H9 (cell line): Measurements from ENCODE around the gene SCAF11. TPM values are rescaled to one million over a fixed set of nuclear protein-coding genes. Genes with fewer than 3 reads are reported as not detected.

Experiments used
- DNase-seq: peaks from one replicate; pipeline ENCODE4 v3.0.0-alpha.2; 2017
- H2AFZ ChIP-seq: one replicate; pipeline ENCODE4 v1.6.1; 2013; ENCODE audit warnings: mild to moderate bottlenecking, low read length, control low read depth, moderate library complexity
- H2AK5ac ChIP-seq: 2 replicates; pipeline ENCODE4 v1.6.1; 2013; ENCODE audit warnings: low read length, control low read depth, mixed read lengths; ENCODE audit not compliant: insufficient read length
- H2BK120ac ChIP-seq: one replicate; pipeline ENCODE4 v1.6.1; 2013; ENCODE audit warnings: low read depth, mild to moderate bottlenecking, low read length, control low read depth, inconsistent platforms; ENCODE audit not compliant: poor library complexity, severe bottlenecking
- H2BK12ac ChIP-seq: 2 replicates; pipeline ENCODE4 v1.6.1; 2013; ENCODE audit warnings: low read length, control low read depth, mixed read lengths, low read depth; ENCODE audit not compliant: insufficient read length
- H2BK15ac ChIP-seq: 2 replicates; pipeline ENCODE4 v1.6.1; 2013; ENCODE audit warnings: low read depth, low read length, control low read depth
- H2BK20ac ChIP-seq: one replicate; pipeline ENCODE4 v1.6.1; 2013; ENCODE audit warnings: low read depth, mild to moderate bottlenecking, low read length, control low read depth, inconsistent platforms; ENCODE audit not compliant: poor library complexity, severe bottlenecking
- H2BK5ac ChIP-seq: 2 replicates; pipeline ENCODE4 v1.6.1; 2013; ENCODE audit warnings: low read length, control low read depth, mixed read lengths; ENCODE audit not compliant: insufficient read length
- H3K14ac ChIP-seq: 2 replicates; pipeline ENCODE4 v1.6.1; 2013; ENCODE audit warnings: low read length, control low read depth; ENCODE audit not compliant: insufficient read depth
- H3K18ac ChIP-seq: 2 replicates; pipeline ENCODE4 v1.6.1; 2013; ENCODE audit warnings: low read depth, mild to moderate bottlenecking, mixed read lengths, low read length, control low read depth; ENCODE audit not compliant: insufficient read length
- H3K23ac ChIP-seq: 2 replicates; pipeline ENCODE4 v1.6.1; 2013; ENCODE audit warnings: low read length, control low read depth, mixed read lengths, low read depth; ENCODE audit not compliant: insufficient read length
- H3K23me2 ChIP-seq: 2 replicates; pipeline ENCODE4 v1.6.1; 2013; ENCODE audit warnings: low read depth, mild to moderate bottlenecking, mixed read lengths, low read length, control low read depth; ENCODE audit not compliant: insufficient read length, poor library complexity, severe bottlenecking
- H3K27ac ChIP-seq: 2 replicates; pipeline ENCODE4 v1.5.1; 2013; ENCODE audit warnings: low read length, control low read depth, mixed read lengths, low read depth; ENCODE audit not compliant: insufficient read length
- H3K27me3 ChIP-seq: 2 replicates; pipeline ENCODE4 v1.6.1; 2013; ENCODE audit warnings: low read length, control low read depth, inconsistent platforms; ENCODE audit not compliant: insufficient read depth
- H3K4ac ChIP-seq: 2 replicates; pipeline ENCODE4 v1.6.1; 2013; ENCODE audit warnings: low read depth, mild to moderate bottlenecking, control low read depth, inconsistent platforms, low read length, moderate library complexity
- H3K4me1 ChIP-seq: 2 replicates; pipeline ENCODE4 v1.6.1; 2013; ENCODE audit warnings: low read length, control low read depth, inconsistent platforms; ENCODE audit not compliant: insufficient read depth
- H3K4me2 ChIP-seq: 2 replicates; pipeline ENCODE4 v1.6.1; 2013; ENCODE audit warnings: low read length, control low read depth, mixed read lengths; ENCODE audit not compliant: insufficient read length, insufficient read depth
- H3K56ac ChIP-seq: 2 replicates; pipeline ENCODE4 v1.6.1; 2013; ENCODE audit warnings: low read depth, mild to moderate bottlenecking, mixed read lengths, low read length, control low read depth; ENCODE audit not compliant: insufficient read length
- H3K79me1 ChIP-seq: 2 replicates; pipeline ENCODE4 v1.6.1; 2013; ENCODE audit warnings: low read depth, mild to moderate bottlenecking, moderate library complexity, low read length, control low read depth, inconsistent platforms; ENCODE audit not compliant: insufficient read depth, poor library complexity, severe bottlenecking
- H3K79me2 ChIP-seq: 2 replicates; pipeline ENCODE4 v1.6.1; 2013; ENCODE audit warnings: low read length, control low read depth, inconsistent platforms; ENCODE audit not compliant: insufficient read depth
- H3K9ac ChIP-seq: 2 replicates; pipeline ENCODE4 v1.6.1; 2013; ENCODE audit warnings: low read length, control low read depth, mixed read lengths; ENCODE audit not compliant: insufficient read length; ENCODE audit errors: extremely low read depth
- H3K9me3 ChIP-seq: one replicate; pipeline ENCODE4 v1.6.1; 2013; ENCODE audit warnings: low read depth, low read length, inconsistent platforms; ENCODE audit not compliant: control insufficient read depth
- H3T11ph ChIP-seq: one replicate; pipeline ENCODE4 v1.6.1; 2013; ENCODE audit warnings: mild to moderate bottlenecking, low read length, control low read depth, inconsistent platforms
- H4K20me1 ChIP-seq: one replicate; pipeline ENCODE4 v1.6.1; 2013; ENCODE audit not compliant: control insufficient read depth, insufficient read length, insufficient read depth
- H4K5ac ChIP-seq: 2 replicates; pipeline ENCODE4 v1.6.1; 2013; ENCODE audit warnings: low read depth, mild to moderate bottlenecking, mixed read lengths, low read length, control low read depth; ENCODE audit not compliant: insufficient read length
- H4K8ac ChIP-seq: replicated peaks from 2 replicates; pipeline ENCODE4 v1.6.1; 2013; ENCODE audit warnings: low read length, control low read depth, mixed read lengths, low read depth; ENCODE audit not compliant: insufficient read length
- H4K91ac ChIP-seq: 2 replicates; pipeline ENCODE4 v1.6.1; 2013; ENCODE audit warnings: low read depth, mild to moderate bottlenecking, moderate library complexity, mixed read lengths, low read length, control low read depth; ENCODE audit not compliant: insufficient read length
- H3K27ac Mint-ChIP-seq, 3 experiments: 2 replicates in 2 of 3; 3 replicates in 1 of 3; pipeline ENCODE4 v1.8.0; 2020 to 2021; ENCODE audit warnings: mixed read lengths in 3 of 3, mild to moderate bottlenecking in 1 of 3, moderate library complexity in 1 of 3
- H3K27me3 Mint-ChIP-seq: 2 replicates; pipeline ENCODE4 v1.8.0; 2021; ENCODE audit warnings: low read depth, mild to moderate bottlenecking, moderate library complexity, mixed read lengths
- H3K36me3 Mint-ChIP-seq, 3 experiments: 2 replicates in 2 of 3; 3 replicates in 1 of 3; pipeline ENCODE4 v1.8.0; 2020 to 2021; ENCODE audit warnings: low read depth in 3 of 3, mixed read lengths in 3 of 3; ENCODE audit not compliant: insufficient read depth in 1 of 3
- H3K4me1 Mint-ChIP-seq, 2 experiments: 2 replicates each; pipeline ENCODE4 v1.8.0; 2020; ENCODE audit warnings: mixed read lengths in 2 of 2
- H3K4me3 Mint-ChIP-seq, 2 experiments: 2 replicates in 1 of 2; 3 replicates in 1 of 2; pipeline ENCODE4 v1.8.0; 2020 to 2021; ENCODE audit warnings: mild to moderate bottlenecking in 2 of 2, mixed read lengths in 2 of 2, moderate library complexity in 1 of 2
- H3K9me3 Mint-ChIP-seq, 2 experiments: 2 replicates in 1 of 2; 3 replicates in 1 of 2; pipeline ENCODE4 v1.8.0; 2020; ENCODE audit warnings: mild to moderate bottlenecking in 2 of 2, mixed read lengths in 2 of 2, moderate library complexity in 1 of 2
- CTCF ChIP-seq: fragments of 200-600 bp; sonication (generic); conservative IDR thresholded peaks from 3 replicates; pipeline ENCODE4 v1.8.0; 2021; ENCODE audit warnings: antibody characterized with exemption, mild to moderate bottlenecking
- WGBS: extraction: QIAGEN DNeasy Blood & Tissue Kit; methylation state at CpG from one replicate; pipeline ENCODE4 v1.1.7; 2013; ENCODE audit warnings: missing lambda C conversion rate, low lambda C conversion rate, mixed read lengths; ENCODE audit not compliant: insufficient read length; ENCODE audit errors: extremely low coverage; 5-methylcytosine and 5-hydroxymethylcytosine counted together
- total RNA-seq: library from RNA; stranded (reverse); gene quantifications from 2 replicates; pipeline ENCODE4 v1.2.1, GENCODE V29; 2021

SCAF11 gene
- total RNA-seq, 1 experiment from 2014 or later = 90.8 TPM

DNA sequence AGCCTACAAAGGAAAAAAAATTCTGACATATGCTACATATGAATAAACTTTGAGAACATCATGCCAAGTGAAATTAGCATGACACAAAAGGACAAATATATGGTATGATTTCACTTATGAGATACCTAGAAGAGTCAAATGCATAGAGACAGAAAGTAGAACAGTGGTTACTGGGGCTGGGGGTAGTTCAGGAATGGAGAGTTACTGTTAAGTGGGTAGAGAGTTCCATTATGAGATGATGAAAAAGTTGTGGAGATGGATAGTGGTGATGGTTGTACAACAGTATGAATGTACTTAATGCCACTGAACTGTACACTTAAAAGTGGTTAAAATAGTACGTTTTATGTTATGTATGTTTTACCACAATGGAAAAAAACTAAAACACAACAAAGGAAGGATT, 92.3 kb downstream of the SCAF11 start:
- Histone ChIP-seq H3K4me1 (no peaks in the 10 kb centered on the region; the same call in 1 of the 2 replicates), H3K23me2 (no peaks in the 10 kb centered on the region), H3K4me2 (no peak overlapping the region), H4K91ac (no peak overlapping the region), H3K79me2 (no peaks in the 10 kb centered on the region), H3K23ac (no peak overlapping the region), H3K27ac (no peak overlapping the region), H3K56ac (no peak overlapping the region), H3K27me3 (no peaks in the 10 kb centered on the region), H3K4ac (no peak overlapping the region), H3K9me3 (no peaks in the 10 kb centered on the region), H2BK12ac (no peak overlapping the region), H3T11ph (no peak overlapping the region), H3K14ac (no peak overlapping the region), H2BK120ac (no peak overlapping the region), H2AFZ (no peak overlapping the region), H2BK20ac (no peak overlapping the region), H4K5ac (no peak overlapping the region), H2BK15ac (no peak overlapping the region), H3K79me1 (no peaks in the 10 kb centered on the region), H4K20me1 (no peaks in the 10 kb centered on the region), H3K18ac (no peak overlapping the region), H3K9ac (no peak overlapping the region), H2BK5ac (no peak overlapping the region), H4K8ac (no peak overlapping the region), H2AK5ac (no peak overlapping the region)
- DNase-seq = no peak
- H3K4me3 Mint-ChIP-seq = no peak overlapping the region
- no peaks in the 10 kb centered on the region; the same call in 1 of the 2 replicates for H3K27me3 Mint-ChIP-seq
- TF ChIP-seq CTCF = no peak
- H3K27ac Mint-ChIP-seq = no peak overlapping the region
- H3K4me1 Mint-ChIP-seq = peaks cover 3 to 4% of the 10 kb centered on the region in 2 experiments
- H3K36me3 Mint-ChIP-seq = peaks cover 37 to 67% (median 63%) of the 10 kb centered on the region in 3 experiments
- no peaks in the 10 kb centered on the region for H3K9me3 Mint-ChIP-seq
- WGBS = no CpG with 5 or more reads among the region's 1 CpG
